HEK293 (cell line): Measurements from ENCODE around the gene ITGB8.

Experiments used
- CTCF ChIA-PET: fragments of 350-600 bp; formaldehyde crosslinking; extraction: SDS; loops from one replicate; lab custom pipeline; 2021; ENCODE audit warnings: antibody characterized with exemption; lab: Yijun Ruan, JAX
- POLR2A ChIA-PET: fragments of 300-600 bp; formaldehyde crosslinking; extraction: SDS; loops from one replicate; lab custom pipeline; 2020; ENCODE audit warnings: antibody characterized with exemption, inconsistent platforms; lab: Yijun Ruan, JAX
- H3K27ac ChIP-seq: fragments of 200-500 bp; sonication (Bioruptor generic); 2 replicates; pipeline ENCODE4 v1.5.1; 2014; ENCODE audit warnings: low read depth, low read length, control low read depth, inconsistent platforms; ENCODE audit errors: extremely low read depth
- H3K36me3 ChIP-seq, 2 experiments: fragments of 200-500 bp in 1 of 2; sonication (Bioruptor generic) in 1 of 2; 1 replicate in 1 of 2; 2 replicates in 1 of 2; pipeline ENCODE4 v1.5.1; 2014 to 2017; ENCODE audit warnings: inconsistent platforms in 2 of 2, low read length in 2 of 2; ENCODE audit not compliant: control insufficient read depth in 2 of 2, insufficient read depth in 1 of 2
- H3K4me1 ChIP-seq: fragments of 200-500 bp; sonication (Bioruptor generic); 2 replicates; pipeline ENCODE4 v1.5.1; 2014; ENCODE audit warnings: mild to moderate bottlenecking, low read length, inconsistent platforms; ENCODE audit not compliant: control insufficient read depth, insufficient read depth
- H3K4me3 ChIP-seq: 2 replicates; pipeline ENCODE4 v1.5.1; 2011; ENCODE audit warnings: low read depth, mild to moderate bottlenecking, control low read depth, low read length, moderate library complexity
- H3K9me3 ChIP-seq: fragments of 200-500 bp; sonication (Bioruptor generic); 2 replicates; pipeline ENCODE4 v1.5.1; 2014; ENCODE audit warnings: low read depth, low read length, inconsistent platforms; ENCODE audit not compliant: control insufficient read depth, insufficient read depth
- GLIS2 ChIP-seq: fragments of 450-650 bp; formaldehyde crosslinking; IDR thresholded peaks from 2 replicates; pipeline ENCODE4 v1.5.1; 2016; ENCODE audit warnings: missing biosample characterization, missing genetic modification characterization
- IKZF3 ChIP-seq: fragments of 450-650 bp; IDR thresholded peaks from 2 replicates; pipeline ENCODE4 v1.5.0; 2018; ENCODE audit warnings: missing biosample characterization, mild to moderate bottlenecking, missing genetic modification characterization, moderate library complexity
- PRDM10 ChIP-seq: fragments of 450-650 bp; formaldehyde crosslinking; IDR thresholded peaks from 2 replicates; pipeline ENCODE4 v1.5.1; 2016; ENCODE audit warnings: missing biosample characterization, missing genetic modification characterization
- SP2 ChIP-seq: fragments of 450-650 bp; formaldehyde crosslinking; IDR thresholded peaks from 2 replicates; pipeline ENCODE4 v1.5.1; 2016; ENCODE audit warnings: missing biosample characterization, missing genetic modification characterization
- SP3 ChIP-seq: fragments of 450-650 bp; formaldehyde crosslinking; IDR thresholded peaks from 2 replicates; pipeline ENCODE4 v1.5.1; 2016; ENCODE audit warnings: missing biosample characterization, missing genetic modification characterization
- SP7 ChIP-seq: fragments of 450-650 bp; formaldehyde crosslinking; IDR thresholded peaks from 2 replicates; pipeline ENCODE4 v1.5.1; 2016; ENCODE audit warnings: missing biosample characterization, missing genetic modification characterization
- ZBTB7A ChIP-seq: fragments of 450-650 bp; formaldehyde crosslinking; IDR thresholded peaks from 2 replicates; pipeline ENCODE4 v1.5.1; 2016; ENCODE audit warnings: low read depth, missing biosample characterization, missing genetic modification characterization
- ZFHX2 ChIP-seq: fragments of 450-650 bp; formaldehyde crosslinking; conservative IDR thresholded peaks from 2 replicates; pipeline ENCODE4 v1.5.1; 2016; ENCODE audit warnings: missing biosample characterization, missing genetic modification characterization
- ZNF114 ChIP-seq: fragments of 450-650 bp; formaldehyde crosslinking; IDR thresholded peaks from 2 replicates; pipeline ENCODE4 v1.5.0; 2017; ENCODE audit warnings: missing biosample characterization, missing genetic modification characterization
- ZNF174 ChIP-seq: fragments of 450-650 bp; formaldehyde crosslinking; IDR thresholded peaks from 2 replicates; pipeline ENCODE4 v1.5.0; 2017; ENCODE audit warnings: missing biosample characterization, mild to moderate bottlenecking, missing genetic modification characterization
- ZNF248 ChIP-seq: fragments of 450-650 bp; formaldehyde crosslinking; IDR thresholded peaks from 2 replicates; pipeline ENCODE4 v1.5.1; 2017; ENCODE audit warnings: missing biosample characterization, missing genetic modification characterization
- ZNF266 ChIP-seq: fragments of 450-650 bp; formaldehyde crosslinking; IDR thresholded peaks from 2 replicates; pipeline ENCODE4 v1.5.1; 2016; ENCODE audit warnings: missing biosample characterization, missing genetic modification characterization, low read depth
- ZNF362 ChIP-seq: fragments of 450-650 bp; formaldehyde crosslinking; IDR thresholded peaks from 2 replicates; pipeline ENCODE4 v1.5.1; 2016; ENCODE audit warnings: missing biosample characterization, missing genetic modification characterization
- ZNF366 ChIP-seq: fragments of 450-650 bp; formaldehyde crosslinking; conservative IDR thresholded peaks from 2 replicates; pipeline ENCODE4 v1.5.1; 2016; ENCODE audit warnings: missing biosample characterization, missing genetic modification characterization
- ZNF473 ChIP-seq: fragments of 450-650 bp; formaldehyde crosslinking; IDR thresholded peaks from 2 replicates; pipeline ENCODE4 v1.5.1; 2017; ENCODE audit warnings: missing biosample characterization, missing genetic modification characterization
- ZNF510 ChIP-seq: fragments of 450-650 bp; formaldehyde crosslinking; IDR thresholded peaks from 2 replicates; pipeline ENCODE4 v1.5.1; 2018; ENCODE audit warnings: mild to moderate bottlenecking, missing genetic modification characterization, missing biosample characterization; ENCODE audit not compliant: insufficient replicate concordance
- ZNF558 ChIP-seq: fragments of 450-650 bp; formaldehyde crosslinking; IDR thresholded peaks from 2 replicates; pipeline ENCODE4 v1.5.1; 2016; ENCODE audit warnings: missing biosample characterization, missing genetic modification characterization
- ZNF600 ChIP-seq: fragments of 450-650 bp; formaldehyde crosslinking; IDR thresholded peaks from 2 replicates; pipeline ENCODE4 v1.5.1; 2016; ENCODE audit warnings: missing biosample characterization, missing genetic modification characterization
- ZNF768 ChIP-seq: fragments of 450-650 bp; formaldehyde crosslinking; IDR thresholded peaks from 2 replicates; pipeline ENCODE4 v1.5.1; 2018; ENCODE audit warnings: missing biosample characterization, mild to moderate bottlenecking, missing genetic modification characterization
- ZSCAN16 ChIP-seq: fragments of 450-650 bp; formaldehyde crosslinking; IDR thresholded peaks from 2 replicates; pipeline ENCODE4 v1.5.1; 2016; ENCODE audit warnings: missing biosample characterization, missing genetic modification characterization
- ZSCAN18 ChIP-seq: fragments of 450-650 bp; formaldehyde crosslinking; IDR thresholded peaks from 2 replicates; pipeline ENCODE4 v1.5.1; 2016; ENCODE audit warnings: missing biosample characterization, missing genetic modification characterization
- TF ChIP-seq, protein P1 (sequence below): fragments of 450-650 bp; formaldehyde crosslinking; IDR thresholded peaks from 2 replicates; pipeline ENCODE4; 2016; ENCODE audit warnings: missing biosample characterization, missing genetic modification characterization
- TF ChIP-seq, protein P2 (sequence below): fragments of 450-650 bp; formaldehyde crosslinking; IDR thresholded peaks from 2 replicates; pipeline ENCODE4 v1.5.1; 2017; ENCODE audit warnings: missing biosample characterization, missing genetic modification characterization

Gene ITGB8

DNA sequence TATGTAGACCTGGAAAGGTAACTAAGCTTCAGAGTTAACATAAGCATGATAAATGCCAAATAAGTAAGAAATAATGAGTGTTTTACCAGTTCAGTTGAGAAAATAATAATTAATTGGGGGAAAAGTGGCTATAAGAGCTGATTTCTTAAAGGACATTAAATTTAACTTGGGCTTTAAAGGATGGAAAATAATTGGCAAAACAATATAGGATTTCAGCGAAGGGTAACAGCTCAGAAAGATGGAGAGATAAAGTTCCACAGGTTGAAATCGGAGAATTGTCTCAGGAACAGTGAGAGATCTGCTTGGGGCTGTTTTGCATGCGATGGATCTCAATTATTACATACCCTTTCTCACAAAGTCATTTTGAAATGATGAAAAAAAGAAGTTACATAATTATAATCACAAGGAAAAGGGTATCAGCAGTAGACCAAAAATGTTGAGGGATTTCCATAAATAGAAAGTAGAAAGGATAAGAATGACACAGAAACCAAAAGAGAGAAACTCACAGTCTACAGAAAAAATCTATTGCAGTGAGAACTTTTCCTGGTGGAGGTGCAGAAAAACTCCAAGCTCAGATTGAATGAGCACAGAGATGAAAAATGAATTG lies 40.1 kb upstream of the ITGB8 start:
- CTCF ChIA-PET = interaction anchor here (0.6 to 0.9 kb wide), 2 partner anchors 139 to 450 kb away, joined by 3 to 7 read pairs; no protein-coding TSS in a partner anchor
- no peak overlapping the region for H3K27ac ChIP-seq
- no peaks in the 10 kb centered on the region for H3K4me1 ChIP-seq
- H3K4me3 ChIP-seq = no peak overlapping the region
- no peaks in the 10 kb centered on the region for H3K9me3 ChIP-seq
- TF ChIP-seq ZBTB7A (tag by site-specific recombination) (no peak), ZNF600 (tag by site-specific recombination) (no peak), IKZF3 (no peak), PRDM10 (tag by site-specific recombination) (no peak)
- TF ChIP-seq, protein P1, sequence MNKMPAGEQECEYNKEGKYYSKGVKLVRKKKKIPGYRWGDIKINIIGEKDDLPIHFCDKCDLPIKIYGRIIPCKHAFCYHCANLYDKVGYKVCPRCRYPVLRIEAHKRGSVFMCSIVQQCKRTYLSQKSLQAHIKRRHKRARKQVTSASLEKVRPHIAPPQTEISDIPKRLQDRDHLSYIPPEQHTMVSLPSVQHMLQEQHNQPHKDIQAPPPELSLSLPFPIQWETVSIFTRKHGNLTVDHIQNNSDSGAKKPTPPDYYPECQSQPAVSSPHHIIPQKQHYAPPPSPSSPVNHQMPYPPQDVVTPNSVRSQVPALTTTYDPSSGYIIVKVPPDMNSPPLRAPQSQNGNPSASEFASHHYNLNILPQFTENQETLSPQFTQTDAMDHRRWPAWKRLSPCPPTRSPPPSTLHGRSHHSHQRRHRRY (tag by site-specific recombination) = no peak
- TF ChIP-seq, protein P2, sequence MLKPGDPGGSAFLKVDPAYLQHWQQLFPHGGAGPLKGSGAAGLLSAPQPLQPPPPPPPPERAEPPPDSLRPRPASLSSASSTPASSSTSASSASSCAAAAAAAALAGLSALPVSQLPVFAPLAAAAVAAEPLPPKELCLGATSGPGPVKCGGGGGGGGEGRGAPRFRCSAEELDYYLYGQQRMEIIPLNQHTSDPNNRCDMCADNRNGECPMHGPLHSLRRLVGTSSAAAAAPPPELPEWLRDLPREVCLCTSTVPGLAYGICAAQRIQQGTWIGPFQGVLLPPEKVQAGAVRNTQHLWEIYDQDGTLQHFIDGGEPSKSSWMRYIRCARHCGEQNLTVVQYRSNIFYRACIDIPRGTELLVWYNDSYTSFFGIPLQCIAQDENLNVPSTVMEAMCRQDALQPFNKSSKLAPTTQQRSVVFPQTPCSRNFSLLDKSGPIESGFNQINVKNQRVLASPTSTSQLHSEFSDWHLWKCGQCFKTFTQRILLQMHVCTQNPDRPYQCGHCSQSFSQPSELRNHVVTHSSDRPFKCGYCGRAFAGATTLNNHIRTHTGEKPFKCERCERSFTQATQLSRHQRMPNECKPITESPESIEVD (tag by site-specific recombination) = no peak
- H3K36me3 ChIP-seq = no peaks in the 10 kb centered on the region
- POLR2A ChIA-PET = no interaction called here

DNA sequence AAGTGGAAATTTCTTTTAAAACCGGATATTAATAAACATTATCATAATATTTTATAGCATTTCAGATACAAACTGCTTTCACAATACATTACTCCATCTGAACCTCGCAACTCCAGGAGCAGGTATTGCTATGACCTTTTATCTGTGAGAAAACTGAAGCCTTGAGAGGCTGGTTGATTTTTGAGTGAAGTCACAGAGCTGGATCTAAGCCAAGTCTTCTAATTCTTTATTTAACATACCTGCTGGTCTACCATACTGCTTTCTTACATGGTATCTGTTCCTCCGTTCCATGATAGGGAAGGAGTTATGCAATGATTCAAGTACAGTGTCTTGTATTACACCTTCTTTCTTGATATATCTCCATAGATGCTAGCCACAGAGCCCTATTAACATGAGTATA lies 37.4 kb upstream of the ITGB8 start:
- H3K27ac ChIP-seq = no peak overlapping the region
- TF ChIP-seq ZNF768 (tag by site-specific recombination) = no peak
- no peak for TF ChIP-seq GLIS2 (tag by site-specific recombination)
- TF ChIP-seq ZNF473 (tag by site-specific recombination) = no peak
- no peak for TF ChIP-seq ZSCAN18 (tag by site-specific recombination)
- TF ChIP-seq ZNF114 = no peak
- no peak for TF ChIP-seq SP7 (tag by site-specific recombination)

GRCh38 chr7:20296444-20296843 lies 34.3 kb upstream of the ITGB8 start:
- no peaks in the 10 kb centered on the region for H3K36me3 ChIP-seq
- CTCF ChIA-PET = no interaction called here
- no peaks in the 10 kb centered on the region for H3K9me3 ChIP-seq
- H3K4me3 ChIP-seq = no peak overlapping the region
- POLR2A ChIA-PET = no interaction called here
- no peak overlapping the region for H3K27ac ChIP-seq
- no peaks in the 10 kb centered on the region for H3K4me1 ChIP-seq
- TF ChIP-seq ZNF366 (tag by site-specific recombination) (no peak), ZNF248 (tag by site-specific recombination) (no peak), ZNF174 (no peak), SP2 (no peak), ZNF558 (tag by site-specific recombination) (no peak), ZSCAN16 (no peak), ZFHX2 (tag by site-specific recombination) (no peak), SP3 (tag by site-specific recombination) (no peak), SP7 (tag by site-specific recombination) (no peak), ZNF266 (tag by site-specific recombination) (no peak), ZNF362 (tag by site-specific recombination) (no peak), ZNF510 (tag by site-specific recombination) (no peak)

More for the DNA sequence above, 37.4 kb upstream of the ITGB8 start:
- POLR2A ChIA-PET = no interaction called here
- CTCF ChIA-PET = no interaction called here
- H3K4me1 ChIP-seq = no peaks in the 10 kb centered on the region
- no peaks in the 10 kb centered on the region for H3K36me3 ChIP-seq
- no peaks in the 10 kb centered on the region for H3K9me3 ChIP-seq
- H3K4me3 ChIP-seq = no peak overlapping the region
